Fibroblast of peridontal ligament (primary cell): Measurements from ENCODE around the gene TAMALIN.

Experiments used
- DNase-seq: peaks from one replicate; pipeline ENCODE4 v3.0.0-alpha.2; 2010; ENCODE audit errors: extremely low read depth

TAMALIN gene

DNA sequence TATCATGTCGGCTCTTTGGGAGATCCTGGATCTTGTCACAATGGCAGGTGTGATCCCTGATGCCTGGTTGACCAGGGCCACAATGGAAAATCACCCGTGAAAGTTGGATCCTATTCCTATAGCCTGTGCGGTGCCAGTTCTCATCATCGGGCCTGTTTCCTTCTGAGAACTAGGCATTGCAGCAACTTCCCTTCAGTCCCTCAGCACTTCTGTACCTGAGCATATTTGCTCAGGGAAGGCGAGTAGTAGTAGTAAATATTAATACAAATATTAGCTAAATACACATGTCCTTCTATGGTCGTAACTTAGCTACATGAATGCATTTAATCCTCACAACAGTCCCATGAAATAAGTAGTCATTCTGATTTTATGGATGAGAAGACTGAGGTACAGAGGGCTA is 22.1 kb upstream of the TAMALIN start:
- DNase-seq, result no peak

GRCh38 chr12:51985154-51985835 is 21.5 kb upstream of the TAMALIN start:
- DNase-seq, result no peak

GRCh38 chr12:51986834-51987233 is 19.9 kb upstream of the TAMALIN start:
- DNase-seq, result no peak

GRCh38 chr12:51992246-51992645 is 14.5 kb upstream of the TAMALIN start:
- no peak for DNase-seq

DNA sequence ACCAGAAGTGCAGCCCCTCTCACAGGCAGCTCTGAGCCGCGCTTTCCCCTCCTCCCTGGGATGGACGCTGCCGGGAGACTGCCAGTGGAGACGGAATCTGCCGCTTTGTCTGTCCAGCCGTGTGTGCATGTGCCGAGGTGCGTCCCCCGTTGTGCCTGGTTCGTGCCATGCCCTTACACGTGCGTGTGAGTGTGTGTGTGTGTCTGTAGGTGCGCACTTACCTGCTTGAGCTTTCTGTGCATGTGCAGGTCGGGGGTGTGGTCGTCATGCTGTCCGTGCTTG is 12.3 kb upstream of the TAMALIN start:
- no peak for DNase-seq

- peak; percentile 50 for DNase-seq
Observed at GRCh38 chr12:51994959-51995358, 11.8 kb upstream of the TAMALIN start.

GRCh38 chr12:51997136-51997535 is 9.6 kb upstream of the TAMALIN start:
- no peak for DNase-seq

DNA sequence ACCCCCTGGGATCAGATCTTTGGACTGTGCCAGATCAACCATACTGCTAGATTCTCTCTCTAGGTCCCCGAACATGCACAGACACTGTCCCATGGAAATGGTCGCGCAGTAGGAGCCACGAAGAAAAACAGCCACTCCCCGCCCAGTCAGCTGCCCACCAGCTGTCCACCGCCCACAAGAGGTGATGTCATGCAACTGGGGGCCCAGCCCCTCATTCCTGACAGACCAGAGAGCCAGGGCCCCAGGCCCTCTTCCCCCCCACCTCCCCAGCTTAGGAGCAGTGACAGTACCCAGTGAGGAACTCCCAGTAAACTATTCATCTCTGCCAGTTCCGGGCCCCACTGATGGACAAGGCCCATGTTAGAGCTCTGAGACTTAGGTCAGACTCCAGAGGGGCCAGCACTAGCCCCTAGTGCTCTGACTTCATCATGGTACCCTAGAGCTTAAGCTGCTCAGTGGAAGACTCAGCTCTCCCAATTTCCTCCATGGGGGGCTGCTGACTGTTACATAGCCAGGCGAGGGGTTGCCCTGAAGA is 3.7 kb upstream of the TAMALIN start:
- no peak for DNase-seq

DNA sequence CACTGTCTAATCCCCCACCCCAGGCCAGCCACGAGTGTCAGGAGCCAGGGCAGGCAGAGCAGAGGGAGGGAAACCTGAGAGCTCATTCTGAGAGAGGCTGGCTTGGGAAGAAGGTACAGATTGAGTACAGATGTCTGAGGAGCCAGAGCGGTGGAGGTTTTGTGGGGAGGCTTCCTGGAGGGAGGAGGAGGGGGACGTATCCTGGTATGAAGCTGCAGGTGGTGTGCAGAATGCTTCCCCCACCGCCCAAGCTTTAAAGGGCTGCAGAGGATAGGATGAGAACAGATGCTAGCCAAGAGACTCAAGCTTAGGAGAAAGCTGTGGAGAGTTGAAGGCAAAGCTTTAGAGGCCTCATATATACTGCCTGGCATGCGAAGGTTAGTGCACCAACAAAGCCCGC is 3.2 kb upstream of the TAMALIN start:
- no peak for DNase-seq

- DNase-seq, result peak; percentile 60
Observed at GRCh38 chr12:52004042-52004648, 2.6 kb upstream of the TAMALIN start.

DNA sequence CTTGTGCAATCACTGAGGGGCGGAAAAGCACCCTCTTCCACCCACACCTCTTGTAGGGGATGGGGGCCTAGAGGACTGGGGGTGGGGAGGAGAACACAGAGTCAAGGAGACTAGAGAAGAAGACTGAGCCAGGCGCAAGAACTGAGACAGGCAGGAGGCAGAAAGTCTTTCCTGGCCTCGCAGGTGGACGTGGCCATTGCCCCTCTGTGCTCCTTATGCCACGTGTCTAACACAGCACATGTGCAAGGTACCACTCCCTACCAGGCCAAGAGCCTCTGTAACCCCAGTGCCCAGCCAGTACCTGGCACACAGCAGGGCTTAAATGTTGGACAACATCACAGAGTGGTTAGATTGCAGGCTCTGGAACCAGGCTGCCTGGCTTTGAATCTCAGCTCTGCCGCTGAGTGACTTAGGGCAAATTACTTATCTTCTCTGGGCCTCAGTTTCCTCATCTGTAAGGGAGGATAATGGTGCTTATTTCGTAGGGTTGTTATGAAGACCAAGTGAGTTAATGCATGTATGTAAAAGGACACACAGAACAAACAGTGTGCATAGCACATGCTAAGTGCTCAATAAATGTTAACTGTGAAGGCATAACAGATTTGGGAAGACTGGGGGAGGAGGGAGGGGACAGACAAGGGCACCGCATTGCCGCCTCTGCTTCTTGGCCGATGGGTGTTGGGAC is 1.4 kb upstream of the TAMALIN start:
- DNase-seq, result no peak

- DNase-seq, result no peak
Observed at GRCh38 chr12:52005903-52006703, 643 bp upstream of the TAMALIN start.

GRCh38 chr12:52007158-52007921 is 594 bp downstream of the TAMALIN start:
- DNase-seq, result no peak

- DNase-seq, result no peak
Observed at GRCh38 chr12:52007982-52008510, 1.3 kb downstream of the TAMALIN start.

DNA sequence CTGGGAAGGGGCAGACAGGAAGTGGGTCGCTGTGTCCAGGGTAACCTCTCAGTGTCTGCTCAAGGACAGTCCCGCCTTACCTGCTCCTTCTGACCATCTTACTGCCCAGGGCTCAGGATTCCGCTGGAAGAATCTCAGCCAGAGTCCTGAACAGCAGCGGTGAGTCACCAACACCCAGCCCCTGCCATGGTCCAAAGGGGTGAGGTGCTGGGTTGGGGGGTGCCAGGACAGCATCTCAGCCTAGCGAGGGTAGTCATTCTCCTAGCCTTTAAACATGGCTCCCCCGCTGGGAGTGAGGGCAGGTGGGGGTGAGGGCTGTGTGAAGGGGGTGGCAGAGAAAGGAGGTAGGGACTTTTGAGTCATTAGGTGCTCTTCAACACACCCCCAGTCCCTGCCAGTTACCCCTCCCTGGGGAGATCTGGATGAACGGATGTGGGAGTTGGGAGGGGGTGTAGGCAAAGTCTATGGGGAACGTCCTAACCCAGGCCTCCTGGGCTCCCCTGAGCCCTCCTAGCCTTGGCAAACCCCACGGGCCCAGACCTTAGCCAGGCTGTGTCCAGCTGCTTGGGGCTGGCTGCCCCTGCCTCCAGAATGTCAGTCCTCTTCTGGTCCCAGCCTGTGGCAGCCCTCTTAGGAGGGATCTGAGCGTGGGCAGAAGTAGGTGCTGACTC is 2.5 kb downstream of the TAMALIN start:
- DNase-seq, result no peak

DNA sequence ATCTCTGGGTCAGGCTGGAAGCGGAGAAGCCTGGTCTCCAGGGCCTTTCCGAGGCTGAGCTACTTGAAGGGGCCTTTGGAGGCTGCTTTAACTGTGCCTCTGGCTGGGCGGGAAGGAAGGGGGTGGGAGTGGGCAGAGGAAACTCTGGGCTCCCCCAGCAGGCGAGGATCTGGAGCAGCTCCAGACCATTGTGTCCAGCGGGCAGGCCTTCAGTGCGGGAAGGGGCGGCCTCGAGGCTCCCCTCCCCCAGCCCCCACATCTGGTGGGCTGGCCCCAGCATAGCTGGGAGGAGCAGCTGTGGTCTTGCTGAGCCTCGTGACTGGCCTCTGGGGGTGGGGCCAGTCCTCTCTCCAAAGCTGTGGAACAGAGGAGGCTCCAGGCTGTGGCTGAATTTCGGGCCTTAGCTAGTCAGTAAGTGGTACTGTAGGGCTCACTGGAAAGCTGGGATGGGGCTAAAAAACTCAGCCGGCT is 3.4 kb downstream of the TAMALIN start:
- DNase-seq, result peak; percentile 79

- no peak for DNase-seq
Observed at GRCh38 chr12:52010692-52011601, 4.2 kb downstream of the TAMALIN start.

DNA sequence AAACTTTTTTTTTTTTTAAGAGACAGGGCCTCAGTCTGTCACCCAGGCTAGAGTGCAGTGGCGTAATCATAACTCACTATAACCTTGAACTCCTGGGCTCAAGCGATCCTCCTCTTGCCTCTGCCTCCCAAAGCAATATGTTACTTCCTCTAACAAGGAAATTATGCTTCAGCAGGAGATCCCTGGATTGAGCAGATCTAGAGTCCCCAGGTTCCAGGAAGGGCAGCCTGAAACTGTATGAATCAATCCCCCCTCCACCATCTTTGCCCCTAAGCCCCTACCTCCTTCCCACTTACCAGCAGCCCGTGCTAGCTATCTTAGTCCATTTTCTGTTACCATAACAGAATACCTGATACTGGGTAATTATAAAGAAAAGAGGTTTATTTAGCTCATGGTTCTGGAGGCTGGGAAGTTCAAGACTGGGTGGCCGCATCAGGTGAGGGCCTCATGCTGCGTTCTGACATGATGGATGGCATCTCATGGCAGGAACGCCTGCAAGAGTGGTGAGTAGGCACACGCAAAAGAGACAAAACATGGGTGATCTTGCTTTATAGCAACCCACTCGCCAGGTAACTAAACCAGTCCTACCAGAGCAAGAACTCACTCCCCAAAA is 5.0 kb downstream of the TAMALIN start:
- no peak for DNase-seq
